ENCODE results near the gene LAMC3.

The LAMC3 gene

GRCh38 chr9:131013771-131014676 is 5.0 kb downstream of the LAMC3 start:
- Mint-ChIP-seq H3K27ac (peak overlapping the region; percentile 76 to 95 (median 79)), H3K4me1 (peaks cover 41% of the 10 kb centered on the region), H3K27me3 (ENCODE audit: low read depth) (peaks cover 38% of the 10 kb centered on the region), H3K4me3 (peak overlapping the region in 1 of 3 experiments; percentile 33), H3K9me3 (no peaks in the 10 kb centered on the region), H3K36me3 (ENCODE audit: low read depth) (no peaks in the 10 kb centered on the region)
- TF ChIP-seq, protein P1, sequence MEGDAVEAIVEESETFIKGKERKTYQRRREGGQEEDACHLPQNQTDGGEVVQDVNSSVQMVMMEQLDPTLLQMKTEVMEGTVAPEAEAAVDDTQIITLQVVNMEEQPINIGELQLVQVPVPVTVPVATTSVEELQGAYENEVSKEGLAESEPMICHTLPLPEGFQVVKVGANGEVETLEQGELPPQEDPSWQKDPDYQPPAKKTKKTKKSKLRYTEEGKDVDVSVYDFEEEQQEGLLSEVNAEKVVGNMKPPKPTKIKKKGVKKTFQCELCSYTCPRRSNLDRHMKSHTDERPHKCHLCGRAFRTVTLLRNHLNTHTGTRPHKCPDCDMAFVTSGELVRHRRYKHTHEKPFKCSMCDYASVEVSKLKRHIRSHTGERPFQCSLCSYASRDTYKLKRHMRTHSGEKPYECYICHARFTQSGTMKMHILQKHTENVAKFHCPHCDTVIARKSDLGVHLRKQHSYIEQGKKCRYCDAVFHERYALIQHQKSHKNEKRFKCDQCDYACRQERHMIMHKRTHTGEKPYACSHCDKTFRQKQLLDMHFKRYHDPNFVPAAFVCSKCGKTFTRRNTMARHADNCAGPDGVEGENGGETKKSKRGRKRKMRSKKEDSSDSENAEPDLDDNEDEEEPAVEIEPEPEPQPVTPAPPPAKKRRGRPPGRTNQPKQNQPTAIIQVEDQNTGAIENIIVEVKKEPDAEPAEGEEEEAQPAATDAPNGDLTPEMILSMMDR (IDR thresholded peaks at IDR 0.05; ENCODE audit: unreplicated experiment in 3 of 3), result no peak

DNA sequence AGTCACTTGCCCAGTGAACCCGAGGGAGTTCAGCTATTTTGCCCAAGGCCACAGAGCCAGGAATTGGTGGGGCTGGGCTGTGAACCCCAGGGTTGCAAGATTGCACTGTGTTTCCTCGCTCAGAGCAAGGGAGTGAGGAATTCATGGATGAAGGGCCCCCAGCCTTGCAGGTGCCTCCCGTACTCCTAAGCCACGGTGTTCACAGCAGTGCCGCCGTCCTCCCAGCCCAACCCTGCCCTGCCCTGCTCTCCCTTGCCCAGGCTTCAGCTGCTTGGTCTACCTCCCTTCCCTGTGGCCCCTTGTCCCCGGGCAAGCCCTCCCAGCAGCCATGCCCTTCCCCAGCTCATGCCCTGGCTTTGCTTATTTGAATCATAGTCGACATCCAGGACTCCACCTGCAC is 6.1 kb downstream of the LAMC3 start:
- Mint-ChIP-seq H3K9me3 (no peaks in the 10 kb centered on the region), H3K36me3 (ENCODE audit: low read depth) (no peaks in the 10 kb centered on the region), H3K27me3 (ENCODE audit: low read depth) (peaks cover 35% of the 10 kb centered on the region), H3K4me1 (peaks cover 46% of the 10 kb centered on the region), H3K4me3 (no peak overlapping the region), H3K27ac (no peak overlapping the region)
- TF ChIP-seq, protein P1 (IDR thresholded peaks at IDR 0.05; ENCODE audit: unreplicated experiment in 3 of 3), result no peak

DNA sequence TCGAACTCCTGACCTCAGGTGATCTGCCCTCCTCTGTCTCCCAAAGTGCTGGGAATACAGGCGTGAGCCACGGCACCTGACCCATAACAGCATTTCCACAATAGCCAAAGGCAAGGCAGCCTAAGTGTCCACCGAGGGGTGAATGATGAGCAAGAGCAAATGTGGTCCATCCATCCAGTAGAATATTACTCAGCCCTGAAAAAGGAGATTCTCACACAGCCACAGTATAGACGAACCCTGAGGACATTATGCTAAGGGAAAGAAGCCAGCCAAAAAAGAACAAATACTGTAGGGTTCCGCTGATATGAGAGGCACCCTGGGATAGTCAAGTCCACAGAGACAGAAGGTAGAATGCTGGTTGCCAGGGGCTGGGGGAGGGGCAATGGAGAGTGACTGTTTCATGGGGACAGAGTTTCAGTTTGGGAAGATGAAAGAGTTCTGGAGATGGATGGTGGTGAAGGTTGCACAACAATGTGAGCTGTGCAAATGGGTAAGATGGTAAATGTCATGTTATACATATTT is 7.0 kb downstream of the LAMC3 start:
- Mint-ChIP-seq H3K27me3 (ENCODE audit: low read depth) (peaks cover 33% of the 10 kb centered on the region), H3K9me3 (no peaks in the 10 kb centered on the region), H3K4me3 (no peak overlapping the region), H3K4me1 (peaks cover 42% of the 10 kb centered on the region), H3K36me3 (ENCODE audit: low read depth) (no peaks in the 10 kb centered on the region), H3K27ac (peak overlapping the region in 2 of 3 experiments; percentile 10 to 80)
- TF ChIP-seq, protein P1 (IDR thresholded peaks at IDR 0.05; ENCODE audit: unreplicated experiment in 3 of 3), result no peak

DNA sequence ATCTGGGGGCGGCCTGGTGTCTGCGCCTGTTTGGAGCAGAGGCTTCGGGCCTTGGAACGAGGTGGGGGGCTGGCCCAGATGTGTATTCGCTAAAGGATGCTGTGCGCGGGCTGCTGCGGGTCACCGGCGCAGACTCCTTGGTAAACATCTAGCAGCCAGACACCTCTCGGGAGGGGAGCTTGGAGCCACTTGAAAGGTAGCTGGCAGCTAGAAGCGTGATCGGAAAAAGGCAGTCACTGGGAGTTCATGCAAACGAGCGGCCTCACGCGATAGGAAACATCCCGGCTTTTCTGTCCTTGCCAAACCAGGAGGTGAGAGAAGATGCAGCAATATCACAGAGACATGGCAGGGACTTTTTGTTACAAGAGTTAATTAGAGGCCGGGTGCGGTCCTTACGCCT is 8.1 kb downstream of the LAMC3 start:
- H3K27ac Mint-ChIP-seq, result peak overlapping the region; percentile 33 to 80 (median 49)
- H3K4me1 Mint-ChIP-seq, result peaks cover 32% of the 10 kb centered on the region
- H3K36me3 Mint-ChIP-seq (ENCODE audit: low read depth), result no peaks in the 10 kb centered on the region
- TF ChIP-seq, protein P1 (IDR thresholded peaks at IDR 0.05; ENCODE audit: unreplicated experiment in 3 of 3), result no peak
- H3K4me3 Mint-ChIP-seq, result peak overlapping the region in 1 of 3 experiments; percentile 22
- no peaks in the 10 kb centered on the region for H3K9me3 Mint-ChIP-seq
- peaks cover 21% of the 10 kb centered on the region for H3K27me3 Mint-ChIP-seq (ENCODE audit: low read depth)

DNA sequence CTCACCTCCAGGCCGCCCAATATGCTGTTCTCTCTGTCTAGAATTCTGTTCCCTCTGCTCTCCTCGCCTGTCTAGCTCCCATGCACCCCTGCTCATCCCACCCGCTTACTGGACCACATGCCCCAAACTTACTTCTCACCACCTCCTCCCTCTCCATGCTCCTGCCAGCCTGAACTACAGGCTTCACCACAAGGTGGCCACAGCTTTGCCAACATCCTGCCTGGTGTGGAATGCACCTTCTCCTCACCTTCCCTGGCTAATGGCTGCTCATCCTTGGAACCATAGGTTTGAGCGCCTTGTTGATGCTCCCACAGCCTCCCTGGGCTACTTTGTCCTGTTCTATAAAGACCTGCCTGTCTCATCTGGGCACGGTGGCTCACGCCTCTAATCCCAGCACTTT is 9.6 kb downstream of the LAMC3 start:
- Mint-ChIP-seq H3K9me3 (no peaks in the 10 kb centered on the region), H3K4me3 (no peak overlapping the region), H3K4me1 (peaks cover 25% of the 10 kb centered on the region), H3K36me3 (ENCODE audit: low read depth) (no peaks in the 10 kb centered on the region), H3K27me3 (ENCODE audit: low read depth) (peaks cover 22% of the 10 kb centered on the region), H3K27ac (peak overlapping the region in 2 of 3 experiments; percentile 8 to 64)
- TF ChIP-seq, protein P1 (IDR thresholded peaks at IDR 0.05; ENCODE audit: unreplicated experiment in 3 of 3), result peak in 2 of 3 experiments; percentile 14 to 16

Data from nephron (organoid).